MM.1S (cell line): ENCODE measurements around the gene MINK1.
"Not testable (repeated sequence)": the region's sequence is repeated elsewhere in the genome, so short reads cannot be mapped to it uniquely, and the experiment has no call there.

Experiments used
- DNase-seq: peaks from one replicate; pipeline ENCODE4 v3.0.0-alpha.2; 2015
- H2AFZ ChIP-seq: fragments of 300-600 bp; sonication (generic); 2 replicates; pipeline ENCODE4 v1.6.0; 2016; ENCODE audit warnings: antibody characterized with exemption, low read length
- H3F3A ChIP-seq: fragments of 300-600 bp; sonication (generic); 2 replicates; pipeline ENCODE4 v1.6.1; 2016; ENCODE audit warnings: mild to moderate bottlenecking, antibody characterized with exemption, low read length, moderate library complexity, mixed read lengths; ENCODE audit not compliant: insufficient read depth
- H3K27ac ChIP-seq: fragments of 300-600 bp; sonication (generic); 2 replicates; pipeline ENCODE4 v1.5.1; 2016; ENCODE audit warnings: mild to moderate bottlenecking, low read length
- H3K27me3 ChIP-seq: fragments of 300-600 bp; sonication (generic); replicated peaks from 2 replicates; pipeline ENCODE4 v1.6.0; 2016; ENCODE audit warnings: low read length; ENCODE audit not compliant: insufficient read depth
- H3K36me3 ChIP-seq: fragments of 300-600 bp; sonication (generic); replicated peaks from 2 replicates; pipeline ENCODE4 v1.6.1; 2016; ENCODE audit warnings: mild to moderate bottlenecking, low read length, mixed read lengths; ENCODE audit not compliant: insufficient read depth
- H3K4me1 ChIP-seq: fragments of 300-600 bp; sonication (generic); 2 replicates; pipeline ENCODE4 v1.6.1; 2016; ENCODE audit warnings: low read length, mixed read lengths
- H3K4me2 ChIP-seq: fragments of 300-600 bp; sonication (generic); 2 replicates; pipeline ENCODE4 v1.6.0; 2016; ENCODE audit warnings: low read depth, low read length
- H3K4me3 ChIP-seq: fragments of 300-600 bp; sonication (generic); 2 replicates; pipeline ENCODE4 v1.5.1; 2016; ENCODE audit warnings: low read length, mixed read lengths
- H3K79me2 ChIP-seq: fragments of 300-600 bp; sonication (generic); 2 replicates; pipeline ENCODE4 v1.6.1; 2016; ENCODE audit warnings: mixed run types, low read length, mixed read lengths
- H3K9ac ChIP-seq: fragments of 300-600 bp; sonication (generic); 2 replicates; pipeline ENCODE4 v1.6.1; 2016; ENCODE audit warnings: low read length, mixed read lengths
- H3K9me2 ChIP-seq: fragments of 300-600 bp; sonication (generic); replicated peaks from 2 replicates; pipeline ENCODE4 v1.6.1; 2016; ENCODE audit warnings: mild to moderate bottlenecking, low read length, mixed read lengths; ENCODE audit not compliant: insufficient read depth
- H3K9me3 ChIP-seq: fragments of 300-600 bp; sonication (generic); replicated peaks from 2 replicates; pipeline ENCODE4 v1.6.1; 2016; ENCODE audit warnings: mild to moderate bottlenecking, low read length, mixed read lengths; ENCODE audit not compliant: insufficient read depth
- H4K20me1 ChIP-seq: fragments of 300-600 bp; sonication (generic); 2 replicates; pipeline ENCODE4 v1.6.1; 2016; ENCODE audit warnings: mild to moderate bottlenecking, low read length, moderate library complexity, mixed read lengths; ENCODE audit not compliant: insufficient read depth
- CTCF ChIP-seq: fragments of 300-600 bp; sonication (generic); IDR thresholded peaks from 2 replicates; pipeline ENCODE4 v1.5.1; 2016; ENCODE audit warnings: antibody characterized with exemption, low read length, mixed read lengths
- EZH2 ChIP-seq: fragments of 300-600 bp; sonication (generic); optimal IDR thresholded peaks from 2 replicates; pipeline ENCODE3; 2017; ENCODE audit warnings: low read depth, mild to moderate bottlenecking, antibody characterized with exemption, low read length, mixed read lengths
- EZH2phosphoT487 ChIP-seq: fragments of 300-600 bp; sonication (generic); IDR thresholded peaks from 2 replicates; pipeline ENCODE4 v1.6.1; 2018; ENCODE audit warnings: antibody characterized with exemption, low read length

Gene MINK1

GRCh38 chr17:4902540-4902939 is 69.4 kb downstream of the MINK1 start:
- no peaks in the 10 kb centered on the region for H3K9me2 ChIP-seq
- H3K4me1 ChIP-seq: peaks cover 12% of the 10 kb centered on the region
- H3K27ac ChIP-seq: no peak overlapping the region; the same call in 1 of the 2 replicates
- no peaks in the 10 kb centered on the region for H3K9me3 ChIP-seq
- H3K27me3 ChIP-seq: no peaks in the 10 kb centered on the region
- peaks cover 11% of the 10 kb centered on the region for H3F3A ChIP-seq
- H4K20me1 ChIP-seq: no peaks in the 10 kb centered on the region
- H3K79me2 ChIP-seq: no peaks in the 10 kb centered on the region
- peak overlapping the region; percentile 43 for H2AFZ ChIP-seq
- DNase-seq: no peak
- H3K4me3 ChIP-seq: peak overlapping the region; percentile 37; the same call in 1 of the 2 replicates
- no peaks in the 10 kb centered on the region for H3K36me3 ChIP-seq
- no peak overlapping the region for H3K9ac ChIP-seq
- TF ChIP-seq EZH2: no peak
- no peak for TF ChIP-seq CTCF
- no peak for TF ChIP-seq EZH2phosphoT487
- peak overlapping the region; percentile 77 for H3K4me2 ChIP-seq

GRCh38 chr17:4903051-4903818 is 70.1 kb downstream of the MINK1 start, which contains the start of gene CHRNE:
Gene CHRNE (minus strand): TSS chr17:4903098. CDS start chr17:4903063, 35 bp downstream.
- no peaks in the 10 kb centered on the region for H3K9me3 ChIP-seq
- no peaks in the 10 kb centered on the region for H3K36me3 ChIP-seq
- no peaks in the 10 kb centered on the region for H3K79me2 ChIP-seq
- H3K9me2 ChIP-seq: no peaks in the 10 kb centered on the region
- no peak within 1 kb of the TSS for H3K9ac ChIP-seq
- peak; percentile 67 for DNase-seq
- TF ChIP-seq EZH2phosphoT487 (no peak), CTCF (peak; percentile 75)
- peak within 1 kb of the TSS; percentile 37 for H3K4me3 ChIP-seq
- H3K4me2 ChIP-seq: peak within 1 kb of the TSS; percentile 77
- H3K4me1 ChIP-seq: peaks cover 12% of the 10 kb centered on the region
- no peaks in the 10 kb centered on the region for H4K20me1 ChIP-seq
- peak within 1 kb of the TSS; percentile 43 for H2AFZ ChIP-seq
- H3K27ac ChIP-seq: peak within 1 kb of the TSS; percentile 12; the same call in 1 of the 2 replicates
- H3K27me3 ChIP-seq: no peaks in the 10 kb centered on the region
- H3F3A ChIP-seq: peaks cover 11% of the 10 kb centered on the region

GRCh38 chr17:4906642-4907041 is 73.5 kb downstream of the MINK1 start:
- H3K9me3 ChIP-seq, H3K27ac ChIP-seq, H3K9ac ChIP-seq, H3K4me2 ChIP-seq, H3K9me2 ChIP-seq, DNase-seq, H3K4me3 ChIP-seq, H4K20me1 ChIP-seq, H3K79me2 ChIP-seq, H3K36me3 ChIP-seq, H3K27me3 ChIP-seq, H2AFZ ChIP-seq: not testable (repeated sequence)
- H3K4me1 ChIP-seq: peaks cover 12% of the 10 kb centered on the region
- peaks cover 11% of the 10 kb centered on the region for H3F3A ChIP-seq

- Histone ChIP-seq H3K4me1 (peaks cover 2% of the 10 kb centered on the region), H3K79me2 (no peaks in the 10 kb centered on the region), H3K9me3 (no peaks in the 10 kb centered on the region), H3K36me3 (no peaks in the 10 kb centered on the region), H3K4me3 (no peak overlapping the region), H3K9ac (no peak overlapping the region), H3K9me2 (no peaks in the 10 kb centered on the region), H3K27me3 (no peaks in the 10 kb centered on the region), H3K4me2 (no peak overlapping the region), H3K27ac (no peak overlapping the region), H2AFZ (no peak overlapping the region), H3F3A (peaks cover 4% of the 10 kb centered on the region), H4K20me1 (no peaks in the 10 kb centered on the region)
- no peak for DNase-seq
- TF ChIP-seq CTCF (no peak), EZH2phosphoT487 (no peak), EZH2 (no peak)
Measured at GRCh38 chr17:4908301-4908700, 75.2 kb downstream of the MINK1 start.
